ENCODE results near the gene VMP1. TPM values are rescaled to one million over a fixed set of nuclear protein-coding genes. Genes with fewer than 3 reads are reported as not detected.
"Not testable (repeated sequence)": the region's sequence is repeated elsewhere in the genome, so short reads cannot be mapped to it uniquely, and the experiment has no call there.

The VMP1 gene
- total and polyA plus RNA-seq, 4 donors: 92.5 to 249 (median 157) TPM

DNA sequence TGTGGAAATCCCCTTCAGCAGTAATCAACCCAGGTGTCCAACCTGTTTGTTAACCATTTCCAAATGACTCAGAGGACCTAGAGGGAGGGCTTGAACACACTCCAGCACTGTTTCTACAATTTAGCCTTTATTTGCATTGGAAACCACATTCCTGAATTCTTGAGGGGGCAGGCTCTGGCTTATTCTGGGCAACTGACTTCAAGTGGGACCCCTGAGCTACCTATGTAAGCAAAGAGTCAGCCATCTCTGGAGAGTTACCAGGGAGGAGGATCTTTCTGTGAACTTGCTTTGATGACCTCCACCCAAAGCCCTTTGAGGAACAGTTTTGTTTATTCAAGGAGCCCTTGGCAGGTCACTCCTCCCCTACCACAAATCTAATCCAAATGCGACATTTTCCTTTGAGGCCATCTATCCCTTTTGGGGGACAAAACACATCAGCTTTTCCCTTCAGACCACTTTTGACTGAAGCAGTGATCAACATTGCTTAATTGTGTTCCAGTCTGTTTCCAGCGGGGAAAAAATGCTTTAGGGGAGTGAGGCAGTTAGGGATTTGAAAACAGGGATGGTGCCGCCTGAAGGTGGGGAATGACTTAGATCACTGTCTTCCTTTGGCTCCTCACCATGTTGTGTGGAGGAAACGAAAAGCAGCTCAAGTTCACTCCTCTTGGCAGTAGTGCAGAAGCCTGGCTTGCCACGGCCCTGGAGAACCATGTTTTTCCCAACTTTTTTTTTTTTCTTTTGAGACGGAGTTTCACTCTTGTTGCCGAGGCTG, 139.1 kb downstream of the VMP1 start:
- DNase-seq: peak; percentile 73 to 84 (median 80)
- Histone ChIP-seq H3K36me3 (ENCODE audit: control insufficient read depth in 4 of 4, insufficient read depth in 4 of 4, low read length in 4 of 4) (peaks cover 0 to 3% (median 0%) of the 10 kb centered on the region in 4 donors), H3K4me1 (ENCODE audit: control insufficient read depth in 5 of 5, insufficient read depth in 5 of 5, low read length in 5 of 5) (peaks cover 1 to 32% (median 12%) of the 10 kb centered on the region in 5 donors), H3K27me3 (ENCODE audit: control insufficient read depth in 3 of 3, insufficient read depth in 3 of 3, low read length in 2 of 3) (no peaks in the 10 kb centered on the region), H3K27ac (ENCODE audit: low read depth in 1 of 2, low read length in 1 of 2) (peak overlapping the region; percentile 64 to 97), H3K9ac (ENCODE audit: insufficient read depth in 1 of 2, low read length in 2 of 2) (peak overlapping the region; percentile 8 to 77), H3K4me3 (no peak overlapping the region), H3K9me3 (ENCODE audit: control insufficient read depth in 4 of 4, insufficient read depth in 3 of 4, low read length in 3 of 4) (no peaks in the 10 kb centered on the region)
- WGBS, 2 donors: 31 to 55% methylated on average over 7 of the region's 7 CpGs
- TF ChIP-seq, protein P1, sequence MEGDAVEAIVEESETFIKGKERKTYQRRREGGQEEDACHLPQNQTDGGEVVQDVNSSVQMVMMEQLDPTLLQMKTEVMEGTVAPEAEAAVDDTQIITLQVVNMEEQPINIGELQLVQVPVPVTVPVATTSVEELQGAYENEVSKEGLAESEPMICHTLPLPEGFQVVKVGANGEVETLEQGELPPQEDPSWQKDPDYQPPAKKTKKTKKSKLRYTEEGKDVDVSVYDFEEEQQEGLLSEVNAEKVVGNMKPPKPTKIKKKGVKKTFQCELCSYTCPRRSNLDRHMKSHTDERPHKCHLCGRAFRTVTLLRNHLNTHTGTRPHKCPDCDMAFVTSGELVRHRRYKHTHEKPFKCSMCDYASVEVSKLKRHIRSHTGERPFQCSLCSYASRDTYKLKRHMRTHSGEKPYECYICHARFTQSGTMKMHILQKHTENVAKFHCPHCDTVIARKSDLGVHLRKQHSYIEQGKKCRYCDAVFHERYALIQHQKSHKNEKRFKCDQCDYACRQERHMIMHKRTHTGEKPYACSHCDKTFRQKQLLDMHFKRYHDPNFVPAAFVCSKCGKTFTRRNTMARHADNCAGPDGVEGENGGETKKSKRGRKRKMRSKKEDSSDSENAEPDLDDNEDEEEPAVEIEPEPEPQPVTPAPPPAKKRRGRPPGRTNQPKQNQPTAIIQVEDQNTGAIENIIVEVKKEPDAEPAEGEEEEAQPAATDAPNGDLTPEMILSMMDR (IDR thresholded peaks at IDR 0.05; ENCODE audit: control extremely low read depth, extremely low read depth): no peak
- peak; percentile 13 for ATAC-seq (ENCODE audit: insufficient read depth, low FRiP score)

DNA sequence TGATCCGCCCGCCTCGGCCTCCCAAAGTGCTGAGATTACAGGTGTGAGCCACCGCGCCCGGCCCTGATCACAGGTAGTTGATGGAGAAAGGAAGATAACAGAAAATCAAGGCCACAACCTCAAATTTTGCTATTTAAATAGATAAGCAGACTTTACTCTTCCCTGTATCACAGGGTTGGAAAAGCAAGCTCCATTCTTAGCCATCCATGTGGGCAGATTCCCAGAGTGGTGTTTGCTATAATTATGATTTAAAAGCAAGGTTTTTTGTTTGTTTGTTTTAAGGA, 140.9 kb downstream of the VMP1 start:
- no peak overlapping the region for H3K9ac ChIP-seq (ENCODE audit: insufficient read depth in 1 of 2, low read length in 2 of 2)
- no peak for ATAC-seq (ENCODE audit: insufficient read depth, low FRiP score)

DNA sequence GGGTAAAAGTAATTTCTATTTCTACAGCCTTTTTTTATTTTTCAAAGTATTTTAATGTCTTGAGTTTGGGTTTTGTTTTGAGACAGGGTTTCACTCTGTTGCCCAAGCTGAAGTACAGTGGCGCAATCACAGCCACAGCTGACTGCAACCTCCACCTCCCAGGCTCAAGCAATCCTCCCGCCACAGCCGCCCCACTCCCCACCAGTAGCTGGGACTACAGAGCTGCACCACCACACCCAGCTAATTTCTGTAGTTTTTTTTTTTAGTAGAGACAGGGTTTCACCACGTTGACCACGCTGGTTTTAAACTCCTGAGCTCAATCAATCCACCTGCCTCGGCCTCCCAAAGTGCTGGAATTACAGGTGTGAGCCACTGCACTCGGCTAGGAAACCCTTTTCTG, 141.3 kb downstream of the VMP1 start:
- no peaks in the 10 kb centered on the region for H3K9me3 ChIP-seq (ENCODE audit: control insufficient read depth in 4 of 4, insufficient read depth in 3 of 4, low read length in 3 of 4)
- peak overlapping the region in 1 of 2 donors; percentile 73 for H3K27ac ChIP-seq (ENCODE audit: low read depth in 1 of 2, low read length in 1 of 2)
- no peak overlapping the region for H3K9ac ChIP-seq (ENCODE audit: insufficient read depth in 1 of 2, low read length in 2 of 2)
- TF ChIP-seq, protein P1 (IDR thresholded peaks at IDR 0.05; ENCODE audit: control extremely low read depth, extremely low read depth): no peak
- no peak overlapping the region for H3K4me3 ChIP-seq
- WGBS, 2 donors: 17 to 45% methylated on average over 7 of the region's 7 CpGs
- DNase-seq (no peak), ATAC-seq (ENCODE audit: insufficient read depth, low FRiP score) (no peak)
- peaks cover 4 to 40% (median 21%) of the 10 kb centered on the region in 5 donors for H3K4me1 ChIP-seq (ENCODE audit: control insufficient read depth in 5 of 5, insufficient read depth in 5 of 5, low read length in 5 of 5)
- H3K36me3 ChIP-seq (ENCODE audit: control insufficient read depth in 4 of 4, insufficient read depth in 4 of 4, low read length in 4 of 4): no peaks in the 10 kb centered on the region
- no peaks in the 10 kb centered on the region for H3K27me3 ChIP-seq (ENCODE audit: control insufficient read depth in 3 of 3, insufficient read depth in 3 of 3, low read length in 2 of 3)

More for the DNA sequence above, 140.9 kb downstream of the VMP1 start:
- Histone ChIP-seq H3K27ac (ENCODE audit: low read depth in 1 of 2, low read length in 1 of 2) (peak overlapping the region in 1 of 2 donors; percentile 73), H3K36me3 (ENCODE audit: control insufficient read depth in 4 of 4, insufficient read depth in 4 of 4, low read length in 4 of 4) (no peaks in the 10 kb centered on the region), H3K9me3 (ENCODE audit: control insufficient read depth in 4 of 4, insufficient read depth in 3 of 4, low read length in 3 of 4) (no peaks in the 10 kb centered on the region), H3K4me3 (no peak overlapping the region), H3K27me3 (ENCODE audit: control insufficient read depth in 3 of 3, insufficient read depth in 3 of 3, low read length in 2 of 3) (no peaks in the 10 kb centered on the region), H3K4me1 (ENCODE audit: control insufficient read depth in 5 of 5, insufficient read depth in 5 of 5, low read length in 5 of 5) (peaks cover 4 to 40% (median 21%) of the 10 kb centered on the region in 5 donors)
- WGBS, 2 donors: 93 to 95% methylated on average over 6 of the region's 6 CpGs
- no peak for DNase-seq
- TF ChIP-seq, protein P1 (IDR thresholded peaks at IDR 0.05; ENCODE audit: control extremely low read depth, extremely low read depth): no peak

DNA sequence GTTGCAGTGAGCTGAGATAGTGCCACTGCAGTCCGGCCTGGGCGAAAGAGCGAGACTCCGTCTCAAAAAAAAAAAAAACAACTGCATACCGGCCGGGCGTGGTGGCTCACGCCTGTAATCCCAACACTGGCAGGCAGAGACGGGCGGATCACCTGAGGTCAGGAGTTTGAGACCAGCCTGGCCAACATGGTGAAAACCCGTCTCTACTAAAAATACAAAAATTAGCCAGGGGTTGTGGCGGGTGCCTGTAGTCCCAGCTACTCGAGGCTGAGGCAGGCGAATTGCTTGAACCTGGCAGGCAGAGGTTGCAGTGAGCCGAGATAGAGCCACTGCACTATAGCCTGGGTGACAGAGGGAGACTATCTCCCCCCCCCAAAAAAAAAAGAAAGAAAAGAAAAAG, 142.9 kb downstream of the VMP1 start:
- not testable (repeated sequence) for H3K36me3 ChIP-seq (ENCODE audit: control insufficient read depth in 4 of 4, insufficient read depth in 4 of 4, low read length in 4 of 4); H3K27me3 ChIP-seq (ENCODE audit: control insufficient read depth in 3 of 3, insufficient read depth in 3 of 3, low read length in 2 of 3); H3K4me3 ChIP-seq; H3K9me3 ChIP-seq (ENCODE audit: control insufficient read depth in 4 of 4, insufficient read depth in 3 of 4, low read length in 3 of 4); H3K27ac ChIP-seq (ENCODE audit: low read depth in 1 of 2, low read length in 1 of 2); DNase-seq; H3K9ac ChIP-seq (ENCODE audit: insufficient read depth in 1 of 2, low read length in 2 of 2); ATAC-seq (ENCODE audit: insufficient read depth, low FRiP score)
- WGBS, 2 donors: 93 to 96% methylated on average over 15 of the region's 15 CpGs
- H3K4me1 ChIP-seq (ENCODE audit: control insufficient read depth in 5 of 5, insufficient read depth in 5 of 5, low read length in 5 of 5): peaks cover 4 to 36% (median 21%) of the 10 kb centered on the region in 5 donors

Measured in lung (tissue), 12 donors.